SK-N-SH (cell line): ENCODE results near the gene WDR11. TPM values are rescaled to one million over a fixed set of nuclear protein-coding genes. Genes with fewer than 3 reads are reported as not detected.

Experiments used
- CTCF ChIA-PET: fragments of 300-600, 350-600 bp; formaldehyde crosslinking; extraction: SDS; loops from one replicate; lab custom pipeline; 2021; lab: Yijun Ruan, JAX
- POLR2A ChIA-PET: fragments of 350-600 bp; sonication (Branson Sonifier 250); formaldehyde crosslinking; extraction: SDS; loops from one replicate; lab custom pipeline; 2020; ENCODE audit warnings: antibody characterized with exemption, inconsistent platforms; lab: Yijun Ruan, JAX
- DNase-seq: peaks from one replicate; pipeline ENCODE4 v3.0.0; 2012
- H2AFZ ChIP-seq: fragments of 200-600 bp; sonication (generic); 2 replicates; pipeline ENCODE4 v1.8.1; 2016; ENCODE audit warnings: antibody characterized with exemption, mild to moderate bottlenecking, low read depth
- H3F3A ChIP-seq: fragments of 200-600 bp; sonication (generic); replicated peaks from 2 replicates; pipeline ENCODE3; 2016; ENCODE audit warnings: antibody characterized with exemption, mild to moderate bottlenecking; ENCODE audit not compliant: insufficient read depth
- H3K27ac ChIP-seq, 2 experiments: fragments of 200-500 bp in 1 of 2; fragments of 200-600 bp in 1 of 2; sonication (Bioruptor generic) in 1 of 2; sonication (generic), shearing (Covaris generic) in 1 of 2; 2 replicates each; pipeline versions ENCODE4 v1.5.1 to v1.6.1; 2014 to 2016; ENCODE audit warnings: low read depth in 2 of 2, inconsistent platforms in 1 of 2, low read length in 1 of 2, mild to moderate bottlenecking in 1 of 2, mixed read lengths in 1 of 2
- H3K27me3 ChIP-seq: fragments of 200-600 bp; sonication (generic), shearing (Covaris generic); 2 replicates; pipeline ENCODE4 v1.6.1; 2016; ENCODE audit warnings: mixed run types; ENCODE audit not compliant: insufficient read depth
- H3K36me3 ChIP-seq, 2 experiments: fragments of 200-500 bp in 1 of 2; fragments of 200-600 bp in 1 of 2; sonication (Bioruptor generic) in 1 of 2; sonication (generic) in 1 of 2; replicated peaks in 1 of 2; 2 replicates each; pipeline versions ENCODE3 to v1.5.1; 2014 to 2016; ENCODE audit warnings: low read length in 1 of 2, mild to moderate bottlenecking in 1 of 2; ENCODE audit not compliant: insufficient read depth in 2 of 2, control insufficient read depth in 1 of 2
- H3K4me1 ChIP-seq, 2 experiments: fragments of 200-500 bp in 1 of 2; fragments of 200-600 bp in 1 of 2; sonication (Bioruptor generic) in 1 of 2; sonication (generic), shearing (Covaris generic) in 1 of 2; 2 replicates each; pipeline versions ENCODE4 v1.5.1 to v1.6.1; 2014 to 2016; ENCODE audit warnings: low read depth in 1 of 2, low read length in 1 of 2, mixed run types in 1 of 2; ENCODE audit not compliant: insufficient read depth in 2 of 2, control insufficient read depth in 1 of 2
- H3K4me2 ChIP-seq: fragments of 200-600 bp; sonication (generic), shearing (Covaris generic); 2 replicates; pipeline ENCODE4 v1.6.1; 2017; ENCODE audit warnings: mixed run types
- H3K4me3 ChIP-seq, 2 experiments: fragments of 200-500 bp in 1 of 2; fragments of 200-600 bp in 1 of 2; sonication (Bioruptor generic) in 1 of 2; sonication (generic), shearing (Covaris generic) in 1 of 2; 2 replicates each; pipeline versions ENCODE4 v1.5.1 to v1.8.1; 2014 to 2016; ENCODE audit warnings: low read depth in 2 of 2, inconsistent platforms in 1 of 2, low read length in 1 of 2, mild to moderate bottlenecking in 1 of 2, mixed read lengths in 1 of 2, moderate library complexity in 1 of 2
- H3K79me2 ChIP-seq: fragments of 200-600 bp; sonication (generic); 2 replicates; pipeline ENCODE4 v1.8.1; 2017; ENCODE audit warnings: mild to moderate bottlenecking; ENCODE audit not compliant: insufficient read depth
- H3K9ac ChIP-seq: fragments of 200-600 bp; sonication (generic); 2 replicates; pipeline ENCODE4 v1.6.1; 2017; ENCODE audit warnings: mixed run types
- H3K9me2 ChIP-seq: fragments of 200-600 bp; sonication (generic); 2 replicates; pipeline ENCODE4 v1.6.1; 2017; ENCODE audit warnings: mixed run types
- H3K9me3 ChIP-seq: fragments of 200-600 bp; sonication (generic); 2 replicates; pipeline ENCODE4 v1.6.1; 2017; ENCODE audit warnings: mixed run types, mild to moderate bottlenecking, moderate library complexity
- H4K20me1 ChIP-seq: fragments of 200-600 bp; sonication (generic); 2 replicates; pipeline ENCODE4 v1.6.1; 2017; ENCODE audit warnings: mild to moderate bottlenecking, mixed run types; ENCODE audit not compliant: insufficient read depth
- FOSL2 ChIP-seq: IDR thresholded peaks from 2 replicates; pipeline ENCODE4 v1.4.0; 2012; ENCODE audit warnings: low read depth, mild to moderate bottlenecking, moderate library complexity, borderline replicate concordance
- IRF3 ChIP-seq: fragments of 150-350 bp; IDR thresholded peaks from 2 replicates; pipeline ENCODE4 v1.6.1; 2016; ENCODE audit warnings: mild to moderate bottlenecking, low read depth, low read length
- TAF1 ChIP-seq: IDR thresholded peaks from 2 replicates; pipeline ENCODE4 v1.6.1; 2012; ENCODE audit warnings: low read depth, mild to moderate bottlenecking, low read length, moderate library complexity, borderline replicate concordance
- USF1 ChIP-seq: IDR thresholded peaks from 2 replicates; pipeline ENCODE4 v1.4.0; 2012; ENCODE audit warnings: low read depth, borderline replicate concordance
- USF2 ChIP-seq: fragments of 150-350 bp; IDR thresholded peaks from 2 replicates; pipeline ENCODE4 v1.6.1; 2017; ENCODE audit warnings: antibody characterized with exemption, low read length, low read depth, borderline replicate concordance
- WGBS: methylation state at CpG from one replicate; pipeline ENCODE4 v1.1.6; 2017; ENCODE audit warnings: low lambda C conversion rate; 5-methylcytosine and 5-hydroxymethylcytosine counted together
- polyA plus RNA-seq, 3 experiments: library from polyadenylated mRNA; depleted of rRNA; stranded (reverse); fragments of >200 nt; gene quantifications; 2 replicates each; pipeline ENCODE4 v1.2.3, GENCODE V29; 2012
- TF ChIP-seq, protein P1 (sequence below): IDR thresholded peaks from 2 replicates; pipeline ENCODE4 v1.6.1; 2012; ENCODE audit warnings: mild to moderate bottlenecking, low read depth, low read length, moderate library complexity

Gene WDR11
- polyA plus RNA-seq, 1 of the 3 experiments (the other 2 are of a cell fraction), result 35.1 TPM

DNA sequence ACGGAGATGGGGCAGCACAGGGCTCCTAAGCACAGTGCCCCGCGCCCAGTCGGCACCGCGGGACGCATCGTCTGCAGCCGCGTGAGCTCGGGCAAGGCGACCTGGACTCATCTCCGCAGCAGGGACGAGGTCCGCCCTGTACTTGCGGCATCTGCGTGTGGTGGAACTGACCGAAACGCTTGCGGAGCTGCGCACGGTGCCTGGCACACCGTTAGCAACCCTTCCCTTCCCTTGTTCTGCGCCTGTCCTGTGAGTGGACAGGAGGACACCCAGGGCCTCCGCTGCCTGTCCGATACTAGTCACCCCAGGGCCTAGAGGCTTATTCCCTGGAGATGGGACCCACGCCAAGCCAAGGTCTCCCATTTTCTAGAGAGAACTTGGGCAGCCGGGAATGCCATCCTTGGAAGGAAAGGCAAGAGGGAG is 98.5 kb downstream of the WDR11 start (continued):
- TF ChIP-seq USF2 (no peak), USF1 (no peak), TAF1 (no peak)

- Histone ChIP-seq H2AFZ (no peak overlapping the region), H3K36me3 (no peaks in the 10 kb centered on the region), H4K20me1 (no peaks in the 10 kb centered on the region), H3K9ac (no peak overlapping the region), H3K4me1 (no peaks in the 10 kb centered on the region; a peak in 1 of 4 replicates), H3K4me3 (no peak overlapping the region), H3K27ac (no peak overlapping the region), H3K27me3 (no peaks in the 10 kb centered on the region), H3K79me2 (no peaks in the 10 kb centered on the region), H3F3A (no peaks in the 10 kb centered on the region), H3K9me2 (no peaks in the 10 kb centered on the region), H3K9me3 (no peaks in the 10 kb centered on the region), H3K4me2 (no peak overlapping the region)
- TF ChIP-seq FOSL2, result no peak
- no peak for TF ChIP-seq IRF3
- TF ChIP-seq, protein P1, sequence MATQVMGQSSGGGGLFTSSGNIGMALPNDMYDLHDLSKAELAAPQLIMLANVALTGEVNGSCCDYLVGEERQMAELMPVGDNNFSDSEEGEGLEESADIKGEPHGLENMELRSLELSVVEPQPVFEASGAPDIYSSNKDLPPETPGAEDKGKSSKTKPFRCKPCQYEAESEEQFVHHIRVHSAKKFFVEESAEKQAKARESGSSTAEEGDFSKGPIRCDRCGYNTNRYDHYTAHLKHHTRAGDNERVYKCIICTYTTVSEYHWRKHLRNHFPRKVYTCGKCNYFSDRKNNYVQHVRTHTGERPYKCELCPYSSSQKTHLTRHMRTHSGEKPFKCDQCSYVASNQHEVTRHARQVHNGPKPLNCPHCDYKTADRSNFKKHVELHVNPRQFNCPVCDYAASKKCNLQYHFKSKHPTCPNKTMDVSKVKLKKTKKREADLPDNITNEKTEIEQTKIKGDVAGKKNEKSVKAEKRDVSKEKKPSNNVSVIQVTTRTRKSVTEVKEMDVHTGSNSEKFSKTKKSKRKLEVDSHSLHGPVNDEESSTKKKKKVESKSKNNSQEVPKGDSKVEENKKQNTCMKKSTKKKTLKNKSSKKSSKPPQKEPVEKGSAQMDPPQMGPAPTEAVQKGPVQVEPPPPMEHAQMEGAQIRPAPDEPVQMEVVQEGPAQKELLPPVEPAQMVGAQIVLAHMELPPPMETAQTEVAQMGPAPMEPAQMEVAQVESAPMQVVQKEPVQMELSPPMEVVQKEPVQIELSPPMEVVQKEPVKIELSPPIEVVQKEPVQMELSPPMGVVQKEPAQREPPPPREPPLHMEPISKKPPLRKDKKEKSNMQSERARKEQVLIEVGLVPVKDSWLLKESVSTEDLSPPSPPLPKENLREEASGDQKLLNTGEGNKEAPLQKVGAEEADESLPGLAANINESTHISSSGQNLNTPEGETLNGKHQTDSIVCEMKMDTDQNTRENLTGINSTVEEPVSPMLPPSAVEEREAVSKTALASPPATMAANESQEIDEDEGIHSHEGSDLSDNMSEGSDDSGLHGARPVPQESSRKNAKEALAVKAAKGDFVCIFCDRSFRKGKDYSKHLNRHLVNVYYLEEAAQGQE, result no peak
- ChIA-PET POLR2A (no interaction called here), CTCF (interaction anchor here (1.5 to 2.9 kb wide), 3 partner anchors 24 to 950 kb away, joined by 4 to 12 read pairs (median 8); no protein-coding TSS in a partner anchor)
- 66% methylated on average over 12 of the region's 24 CpGs for WGBS
- DNase-seq, result no peak
These were observed 98.9 kb downstream of the WDR11 start for GRCh38 chr10:120950051-120950561.
